GM12878 (cell line): ENCODE measurements around the gene RHNO1. TPM values are rescaled to one million over a fixed set of nuclear protein-coding genes. Genes with fewer than 3 reads are reported as not detected.

ENCODE experiments used
- ATAC-seq: fragments of 200-7000 bp; cut with Tn5 transposase; 3 replicates; pipeline ENCODE4 v1.9.1; 2020; ENCODE audit warnings: mild to moderate bottlenecking, moderate library complexity
- BruUV-seq: library from RNA; stranded (reverse); fragments of 400-500 nt; replicated peaks from 2 replicates; lab custom pipeline; 2021; lab: Mats Ljungman, UMichigan
- CTCF ChIA-PET: fragments of 300-600 bp; sonication (Branson Sonifier 250); formaldehyde crosslinking; extraction: SDS; loops from one replicate; lab custom pipeline; 2021; ENCODE audit warnings: inconsistent platforms; lab: Yijun Ruan, JAX
- POLR2A ChIA-PET: fragments of 350-600 bp; formaldehyde crosslinking; extraction: SDS; loops from one replicate; lab custom pipeline; 2021; ENCODE audit warnings: inconsistent platforms; lab: Charles Lee
- RAD21 ChIA-PET: fragments of 300-600 bp; sonication (Branson Sonifier 250); formaldehyde crosslinking; loops from one replicate; lab custom pipeline; 2023; ENCODE audit warnings: antibody characterized with exemption; ENCODE audit not compliant: unreplicated experiment; lab: Charles Lee
- SMC1A ChIA-PET: fragments of 300-600 bp; sonication (Branson Sonifier 250); formaldehyde crosslinking; loops from one replicate; lab custom pipeline; 2023; ENCODE audit not compliant: unreplicated experiment, uncharacterized antibody; lab: Charles Lee
- DNase-seq: peaks from one replicate; pipeline ENCODE4 v3.0.0-alpha.2; 2011; ENCODE audit warnings: low read depth, low spot score
- FAIRE-seq: peaks from 3 replicates; lab custom pipeline; 2011; peaks lifted over from hg19 to GRCh38; lab: Jason Lieb, UNC
- H2AFZ ChIP-seq: 2 replicates; pipeline ENCODE4 v1.6.0; 2011; ENCODE audit warnings: low read depth, low read length, control low read depth; ENCODE audit not compliant: control insufficient read depth
- H3K27ac ChIP-seq: 2 replicates; pipeline ENCODE4 v1.5.1; 2011; ENCODE audit warnings: control low read depth; ENCODE audit not compliant: control insufficient read depth, insufficient read depth
- H3K27me3 ChIP-seq, 2 experiments: replicated peaks in 1 of 2; 2 replicates each; pipeline versions ENCODE4 v1.6.0 to v1.6.1; 2011; ENCODE audit warnings: low read length in 1 of 2; ENCODE audit not compliant: control insufficient read depth in 2 of 2, insufficient read depth in 2 of 2
- H3K36me3 ChIP-seq, 2 experiments: 2 replicates each; pipeline ENCODE4 v1.5.1; 2011; ENCODE audit warnings: low read length in 1 of 2; ENCODE audit not compliant: control insufficient read depth in 2 of 2, insufficient read depth in 2 of 2
- H3K4me1 ChIP-seq: 2 replicates; pipeline ENCODE4 v1.6.1; 2011; ENCODE audit warnings: mild to moderate bottlenecking, low read length, moderate library complexity, mixed read lengths; ENCODE audit not compliant: control insufficient read depth, insufficient read depth
- H3K4me2 ChIP-seq: 2 replicates; pipeline ENCODE4 v1.6.0; 2011; ENCODE audit warnings: control low read depth; ENCODE audit not compliant: control insufficient read depth, insufficient read depth
- H3K4me3 ChIP-seq: fragments of 200-600 bp; sonication (generic); 2 replicates; pipeline ENCODE4 v1.5.1; 2016
- H3K79me2 ChIP-seq: 2 replicates; pipeline ENCODE4 v1.6.0; 2011; ENCODE audit warnings: low read length; ENCODE audit not compliant: control insufficient read depth, insufficient read depth
- H3K9ac ChIP-seq: 2 replicates; pipeline ENCODE4 v1.8.0; 2011; ENCODE audit warnings: low read length, control low read depth, mixed read lengths; ENCODE audit not compliant: control insufficient read depth, insufficient read depth
- H3K9me3 ChIP-seq: replicated peaks from 3 replicates; pipeline ENCODE4 v1.5.1; 2011; ENCODE audit warnings: mild to moderate bottlenecking, low read length; ENCODE audit not compliant: control insufficient read depth, insufficient read depth
- H4K20me1 ChIP-seq: 2 replicates; pipeline ENCODE4 v1.6.0; 2011; ENCODE audit not compliant: control insufficient read depth, insufficient read depth
- BRCA1 ChIP-seq: IDR thresholded peaks from 2 replicates; pipeline ENCODE4 v1.6.1; 2011; ENCODE audit warnings: low read depth, low read length, improper control_type of control experiment
- CUX1 ChIP-seq: IDR thresholded peaks from 2 replicates; pipeline ENCODE4 v1.6.1; 2012; ENCODE audit warnings: improper control_type of control experiment, low read depth, low read length; ENCODE audit not compliant: insufficient replicate concordance
- ELK1 ChIP-seq: IDR thresholded peaks from 2 replicates; pipeline ENCODE4 v1.6.1; 2012; ENCODE audit warnings: low read depth, low read length, improper control_type of control experiment
- SMC3 ChIP-seq: IDR thresholded peaks from 2 replicates; pipeline ENCODE4 v1.6.1; 2011; ENCODE audit warnings: low read length, improper control_type of control experiment, borderline replicate concordance
- WGBS: methylation state at CpG from one replicate; pipeline ENCODE4 v1.1.6; 2016; ENCODE audit warnings: low lambda C conversion rate; ENCODE audit not compliant: insufficient replicate concordance, insufficient coverage; ENCODE audit errors: missing lambda C conversion rate; 5-methylcytosine and 5-hydroxymethylcytosine counted together
- in situ Hi-C: fragments of 300-500 bp; cut with MboI; formaldehyde crosslinking; loops from 9 replicates; pipeline ENCODE4 v1.14.3; 2018; ENCODE audit warnings: mixed read lengths
- intact Hi-C: fragments of 100-400 bp; cut with micrococcal nuclease; formaldehyde crosslinking; loops from one replicate; pipeline ENCODE4 v1.14.2; 2022; ENCODE audit not compliant: unreplicated experiment
- polyA plus RNA-seq, 11 experiments: library from polyadenylated mRNA; depleted of rRNA in 4 of 11; unstranded in 6 of 11; stranded (reverse) in 5 of 11; fragments of >200 nt; fragmentation: Nextera tagmentation in 4 of 11; fragmentation: Illumina TruSeq in 1 of 11; extraction: Ambion mirVana in 4 of 11; extraction: Trizol in 1 of 11; gene quantifications; 1 replicate in 1 of 11; 2 replicates in 10 of 11; pipeline versions ENCODE4 v1.2.1 to v1.2.3, GENCODE V29; 2011 to 2016; ENCODE audit warnings: inconsistent platforms in 2 of 11, missing spikeins in 2 of 11, low read depth in 1 of 11
- total RNA-seq, 4 experiments: library from RNA; depleted of rRNA in 3 of 4; stranded (reverse); fragments of >200 nt in 3 of 4; fragmentation: Illumina TruSeq in 1 of 4; extraction: Trizol in 1 of 4; gene quantifications; 2 replicates each; pipeline versions ENCODE4 v1.2.1 to v1.2.3, GENCODE V29; 2013 to 2021

RHNO1 gene
- total and polyA plus RNA-seq, 10 of the 15 experiments (the other 5 are each of a cell fraction or from before 2014, with no cell fraction given): 27.9 to 91.6 (median 49.3) TPM

GRCh38 chr12:2832550-2833127, 44.4 kb upstream of the RHNO1 start:
- DNase-seq (no peak), ATAC-seq (no peak), FAIRE-seq (no peak)
- in situ Hi-C loops: no loop called here
- H3K4me3 ChIP-seq: no peak overlapping the region
- H3K27ac ChIP-seq: no peak overlapping the region
- 97% methylated on average over 6 of the region's 6 CpGs for WGBS
- no peaks in the 10 kb centered on the region for H3K79me2 ChIP-seq
- H3K9ac ChIP-seq: no peak overlapping the region
- intact Hi-C loops: no loop called here
- ChIA-PET SMC1A (no interaction called here), POLR2A (no interaction called here), CTCF (no interaction called here), RAD21 (no interaction called here)
- H3K36me3 ChIP-seq: peaks cover 0 to 2% of the 10 kb centered on the region in 2 experiments; a peak in 2 of 4 replicates
- TF ChIP-seq SMC3 (no peak), CUX1 (no peak), BRCA1 (no peak), ELK1 (no peak)
- BruUV-seq: no TSS peak
- H3K4me1 ChIP-seq: no peaks in the 10 kb centered on the region
- H4K20me1 ChIP-seq: no peaks in the 10 kb centered on the region; the same call in 1 of the 2 replicates
- H3K27me3 ChIP-seq: no peaks in the 10 kb centered on the region
- H3K9me3 ChIP-seq: no peaks in the 10 kb centered on the region
- no peak overlapping the region for H3K4me2 ChIP-seq
- H2AFZ ChIP-seq: no peak overlapping the region
